Gastrocnemius medialis (tissue), 4 donors: ENCODE results near the gene FXYD4. TPM values are rescaled to one million over a fixed set of nuclear protein-coding genes. Genes with fewer than 3 reads are reported as not detected.

Experiments
- ATAC-seq, 2 donors: fragments of 150-250 bp; one replicate each; pipeline ENCODE4 v1.9.1; 2016
- DNase-seq, 2 donors: peaks; one replicate each; pipeline ENCODE4 v3.0.0-alpha.2; 2019
- H3K27ac ChIP-seq, 4 donors: fragments of 200-600 bp; sonication (generic); 1 replicate in 1 of 4; 2 replicates in 3 of 4; pipeline ENCODE4 v1.5.1; 2016 to 2018; ENCODE audit warnings: mild to moderate bottlenecking in 2 of 4, moderate library complexity in 1 of 4
- H3K27me3 ChIP-seq, 3 donors: fragments of 200-600 bp; sonication (generic) in 2 of 3; 1 replicate in 1 of 3; 2 replicates in 2 of 3; pipeline versions ENCODE4 v1.5.1 to v1.6.0; 2016 to 2019; ENCODE audit warnings: mild to moderate bottlenecking in 1 of 3, moderate library complexity in 1 of 3
- H3K36me3 ChIP-seq, 2 donors: fragments of 200-600 bp; sonication (generic) in 1 of 2; one replicate each; pipeline ENCODE4 v1.5.1; 2017 to 2018
- H3K4me1 ChIP-seq, 2 donors: fragments of 200-600 bp; sonication (generic) in 1 of 2; one replicate each; pipeline ENCODE4 v1.5.1; 2016 to 2017; ENCODE audit warnings: mild to moderate bottlenecking in 2 of 2
- H3K4me3 ChIP-seq, 4 donors: fragments of 200-600 bp; sonication (generic) in 3 of 4; 1 replicate in 1 of 4; 2 replicates in 3 of 4; pipeline ENCODE4 v1.5.1; 2016 to 2019; ENCODE audit warnings: mild to moderate bottlenecking in 2 of 4
- H3K9me3 ChIP-seq, 3 donors: fragments of 200-600 bp; sonication (generic) in 2 of 3; 1 replicate in 1 of 3; 2 replicates in 2 of 3; pipeline ENCODE4 v1.5.1; 2016 to 2019
- CTCF ChIP-seq, 5 experiments: fragments of 450-650 bp in 3 of 5; fragments of 200-600 bp in 2 of 5; sonication (generic) in 2 of 5; IDR thresholded peaks in 4 of 5; conservative IDR thresholded peaks in 1 of 5; 1 replicate in 4 of 5; 2 replicates in 1 of 5; pipeline ENCODE4 v1.5.1; 2016 to 2019; ENCODE audit warnings: antibody characterized with exemption in 5 of 5, mild to moderate bottlenecking in 3 of 5, moderate library complexity in 3 of 5
- POLR2A ChIP-seq, 2 donors: fragments of 450-650 bp; IDR thresholded peaks; one replicate each; pipeline ENCODE4 v1.6.1; 2017; ENCODE audit warnings: antibody characterized with exemption in 2 of 2, mild to moderate bottlenecking in 2 of 2, moderate library complexity in 2 of 2
- in situ Hi-C, 4 donors: fragments of 200-750 bp; cut with MboI; loops; one replicate each; pipeline versions ENCODE4 v1.15.0 to v1.8.0; 2017; ENCODE audit warnings: low sequenced_read_pairs in 4 of 4
- intact Hi-C: fragments of 100-400 bp; cut with DNase I; formaldehyde crosslinking; loops from one replicate; pipeline ENCODE4 v1.15.1; 2023; ENCODE audit warnings: low total_unique reads
- total RNA-seq, 4 donors: library from RNA; depleted of rRNA; stranded (reverse); fragments of >200 nt; gene quantifications; one replicate each; pipeline versions ENCODE4 v1.1.0 to v1.2.3, GENCODE V29; 2016

FXYD4 gene
- total RNA-seq, 4 donors from 2014 or later, result not detected

- ATAC-seq (no peak), DNase-seq (no peak)
- in situ Hi-C loops, result no loop called here
- intact Hi-C loops, result no loop called here
- peak overlapping the region in 2 of 4 donors; percentile 28 to 46 for H3K27ac ChIP-seq
- no peaks in the 10 kb centered on the region for H3K27me3 ChIP-seq
- TF ChIP-seq CTCF (IDR thresholded peaks at IDR 0.05 in 4 of 5, conservative IDR thresholded peaks at IDR 0.05 in 1 of 5) (no peak), POLR2A (IDR thresholded peaks at IDR 0.05) (no peak)
- no peaks in the 10 kb centered on the region for H3K9me3 ChIP-seq
- H3K4me3 ChIP-seq, result peak overlapping the region; percentile 45 to 65 (median 59)
- peaks cover 0 to 9% of the 10 kb centered on the region in 2 donors for H3K4me1 ChIP-seq
- H3K36me3 ChIP-seq, result no peaks in the 10 kb centered on the region
Observed at GRCh38 chr10:43361547-43362190, 9.8 kb upstream of the FXYD4 start.

GRCh38 chr10:43362191-43362839 lies 9.1 kb upstream of the FXYD4 start:
- Histone ChIP-seq H3K36me3 (no peaks in the 10 kb centered on the region), H3K4me3 (peak overlapping the region; percentile 45 to 65 (median 59)), H3K9me3 (no peaks in the 10 kb centered on the region), H3K27me3 (no peaks in the 10 kb centered on the region), H3K27ac (peak overlapping the region; percentile 13 to 46 (median 40)), H3K4me1 (peaks cover 0 to 9% of the 10 kb centered on the region in 2 donors)
- intact Hi-C loops (no loop called here), in situ Hi-C loops (no loop called here)
- DNase-seq, result peak; percentile 68 to 79
- peak; percentile 70 to 75 for ATAC-seq
- peak in 1 of 5 experiments; percentile 49 for TF ChIP-seq CTCF (IDR thresholded peaks at IDR 0.05 in 4 of 5, conservative IDR thresholded peaks at IDR 0.05 in 1 of 5)
- no peak for TF ChIP-seq POLR2A (IDR thresholded peaks at IDR 0.05)

GRCh38 chr10:43365001-43365400 lies 6.4 kb upstream of the FXYD4 start:
- in situ Hi-C loops, result no loop called here
- Histone ChIP-seq H3K4me1 (peaks cover 0 to 9% of the 10 kb centered on the region in 2 donors), H3K9me3 (no peaks in the 10 kb centered on the region), H3K27me3 (no peaks in the 10 kb centered on the region), H3K36me3 (no peaks in the 10 kb centered on the region), H3K4me3 (no peak overlapping the region), H3K27ac (no peak overlapping the region)
- DNase-seq (no peak), ATAC-seq (no peak)
- TF ChIP-seq POLR2A (IDR thresholded peaks at IDR 0.05) (no peak), CTCF (IDR thresholded peaks at IDR 0.05 in 4 of 5, conservative IDR thresholded peaks at IDR 0.05 in 1 of 5) (no peak)
- intact Hi-C loops, result no loop called here

- no peaks in the 10 kb centered on the region for H3K9me3 ChIP-seq
- H3K4me1 ChIP-seq, result peaks cover 9 to 12% of the 10 kb centered on the region in 2 donors
- H3K4me3 ChIP-seq, result no peak overlapping the region
- no peak for DNase-seq
- H3K27ac ChIP-seq, result no peak overlapping the region
- no peaks in the 10 kb centered on the region for H3K36me3 ChIP-seq
- TF ChIP-seq CTCF (IDR thresholded peaks at IDR 0.05 in 4 of 5, conservative IDR thresholded peaks at IDR 0.05 in 1 of 5), result no peak
- TF ChIP-seq POLR2A (IDR thresholded peaks at IDR 0.05), result no peak
- H3K27me3 ChIP-seq, result no peaks in the 10 kb centered on the region
- intact Hi-C loops, result no loop called here
- in situ Hi-C loops, result no loop called here
- no peak for ATAC-seq
Observed at GRCh38 chr10:43369921-43370320, 1.5 kb upstream of the FXYD4 start.
